ENCODE data around the gene OBSL1.

OBSL1 gene

DNA sequence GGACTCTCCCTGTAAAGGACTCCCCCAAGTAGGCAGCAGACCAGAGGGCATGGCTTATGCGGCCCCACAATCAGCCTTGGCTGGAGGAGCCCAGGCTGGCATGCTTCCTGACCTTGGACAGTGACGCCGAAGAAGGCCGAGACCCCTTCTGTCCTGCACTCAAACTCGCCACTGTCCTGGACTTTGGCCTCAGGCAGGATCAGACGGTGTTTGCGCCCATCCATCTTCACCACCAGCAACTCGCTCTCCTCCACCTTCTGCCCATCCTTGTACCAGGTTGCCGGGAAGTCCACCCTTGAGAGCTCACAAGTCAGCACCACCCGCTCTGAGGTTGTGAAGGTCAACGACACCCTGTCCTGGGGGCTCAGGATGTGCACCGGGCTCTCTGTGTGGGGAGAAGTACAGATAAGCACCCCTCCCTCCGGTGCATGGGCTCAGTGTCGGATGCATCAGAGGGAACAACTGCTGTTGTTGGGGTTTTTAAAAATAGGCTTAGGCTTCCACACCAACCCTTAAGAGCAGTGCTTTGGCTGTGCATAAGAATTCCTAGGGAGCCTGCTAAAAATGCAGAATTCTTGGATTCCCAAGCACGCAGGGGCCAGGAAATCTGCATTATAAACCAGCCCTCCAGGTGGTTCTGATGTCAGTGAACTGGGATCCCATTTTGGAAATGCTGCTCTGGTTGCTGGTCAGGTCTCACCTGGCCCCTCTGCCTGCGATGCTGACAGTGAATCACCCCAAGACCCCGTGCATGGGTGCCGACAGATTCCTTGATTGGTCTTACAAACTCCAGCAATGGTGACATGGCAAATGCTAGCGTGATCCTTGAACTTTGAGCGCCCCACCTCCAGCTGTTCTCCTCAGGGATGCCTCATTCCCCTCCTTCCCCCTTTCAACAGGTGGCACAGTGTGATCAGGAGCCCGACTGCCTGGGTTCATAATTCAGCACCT, 5.9 kb downstream of the OBSL1 start:
- H3K9me3 ChIP-seq, result no peaks in the 10 kb centered on the region
- TF ChIP-seq, protein P1, sequence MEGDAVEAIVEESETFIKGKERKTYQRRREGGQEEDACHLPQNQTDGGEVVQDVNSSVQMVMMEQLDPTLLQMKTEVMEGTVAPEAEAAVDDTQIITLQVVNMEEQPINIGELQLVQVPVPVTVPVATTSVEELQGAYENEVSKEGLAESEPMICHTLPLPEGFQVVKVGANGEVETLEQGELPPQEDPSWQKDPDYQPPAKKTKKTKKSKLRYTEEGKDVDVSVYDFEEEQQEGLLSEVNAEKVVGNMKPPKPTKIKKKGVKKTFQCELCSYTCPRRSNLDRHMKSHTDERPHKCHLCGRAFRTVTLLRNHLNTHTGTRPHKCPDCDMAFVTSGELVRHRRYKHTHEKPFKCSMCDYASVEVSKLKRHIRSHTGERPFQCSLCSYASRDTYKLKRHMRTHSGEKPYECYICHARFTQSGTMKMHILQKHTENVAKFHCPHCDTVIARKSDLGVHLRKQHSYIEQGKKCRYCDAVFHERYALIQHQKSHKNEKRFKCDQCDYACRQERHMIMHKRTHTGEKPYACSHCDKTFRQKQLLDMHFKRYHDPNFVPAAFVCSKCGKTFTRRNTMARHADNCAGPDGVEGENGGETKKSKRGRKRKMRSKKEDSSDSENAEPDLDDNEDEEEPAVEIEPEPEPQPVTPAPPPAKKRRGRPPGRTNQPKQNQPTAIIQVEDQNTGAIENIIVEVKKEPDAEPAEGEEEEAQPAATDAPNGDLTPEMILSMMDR (IDR thresholded peaks at IDR 0.05; ENCODE audit: low read depth, low read length), result no peak
- H3K4me1 ChIP-seq, result peaks cover 16% of the 10 kb centered on the region; the same call in 1 of the 2 replicates
- H3K4me3 ChIP-seq (ENCODE audit: low read depth, low read length), result no peak overlapping the region
- H3K27me3 ChIP-seq, result no peaks in the 10 kb centered on the region
- DNase-seq, result no peak
- peaks cover 50% of the 10 kb centered on the region for H3K36me3 ChIP-seq

DNA sequence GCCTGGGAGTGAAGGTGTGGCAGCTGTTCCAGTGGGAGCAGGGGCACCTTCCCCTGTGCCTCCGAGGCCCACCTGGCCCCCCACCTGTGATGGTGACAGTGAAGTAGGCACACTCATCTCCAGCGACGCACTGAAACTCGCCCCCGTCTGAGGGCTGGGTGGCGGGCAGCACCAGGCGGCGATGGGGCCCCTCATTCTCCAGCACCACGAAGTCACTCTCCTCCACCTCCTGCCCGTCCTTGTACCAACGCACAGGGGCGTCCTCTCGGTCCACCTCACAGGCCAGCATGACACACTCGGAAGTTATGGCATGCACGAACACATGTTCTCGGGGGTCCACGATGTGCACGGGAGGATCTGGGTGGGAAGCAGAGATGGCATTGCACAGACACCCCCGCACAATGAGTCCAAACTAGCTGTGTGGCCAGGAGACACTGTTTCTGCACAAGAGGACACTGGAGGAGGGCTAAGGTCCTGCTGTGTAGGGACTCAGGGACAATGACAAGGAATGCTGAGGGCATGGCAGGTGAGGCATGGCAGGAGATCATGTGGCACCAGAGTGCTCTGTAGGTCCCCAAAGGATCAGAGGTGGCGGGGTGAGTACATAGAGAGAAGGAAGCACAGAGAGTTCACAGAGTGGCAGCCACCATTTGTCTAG, 7.9 kb downstream of the OBSL1 start:
- TF ChIP-seq, protein P1 (IDR thresholded peaks at IDR 0.05; ENCODE audit: low read depth, low read length), result no peak
- Histone ChIP-seq H3K27me3 (no peaks in the 10 kb centered on the region), H3K9me3 (no peaks in the 10 kb centered on the region), H3K4me3 (ENCODE audit: low read depth, low read length) (no peak overlapping the region), H3K4me1 (peaks cover 10% of the 10 kb centered on the region; the same call in 1 of the 2 replicates), H3K36me3 (peaks cover 43% of the 10 kb centered on the region)
- DNase-seq, result no peak

- DNase-seq, result no peak
- Histone ChIP-seq H3K27me3 (no peaks in the 10 kb centered on the region), H3K4me3 (ENCODE audit: low read depth, low read length) (no peak overlapping the region), H3K4me1 (peaks cover 10% of the 10 kb centered on the region; the same call in 1 of the 2 replicates), H3K36me3 (peaks cover 37% of the 10 kb centered on the region), H3K9me3 (no peaks in the 10 kb centered on the region)
- TF ChIP-seq, protein P1 (IDR thresholded peaks at IDR 0.05; ENCODE audit: low read depth, low read length), result no peak
These were observed 9.0 kb downstream of the OBSL1 start for GRCh38 chr2:219562049-219563020.

- TF ChIP-seq, protein P1 (IDR thresholded peaks at IDR 0.05; ENCODE audit: low read depth, low read length), result no peak
- peak; percentile 49 for DNase-seq
- no peaks in the 10 kb centered on the region for H3K9me3 ChIP-seq
- H3K36me3 ChIP-seq, result peaks cover 32% of the 10 kb centered on the region
- no peak overlapping the region for H3K4me3 ChIP-seq (ENCODE audit: low read depth, low read length)
- H3K4me1 ChIP-seq, result peaks cover 10% of the 10 kb centered on the region; the same call in 1 of the 2 replicates
- no peaks in the 10 kb centered on the region for H3K27me3 ChIP-seq
These were observed 9.9 kb downstream of the OBSL1 start for GRCh38 chr2:219561179-219562048.

DNA sequence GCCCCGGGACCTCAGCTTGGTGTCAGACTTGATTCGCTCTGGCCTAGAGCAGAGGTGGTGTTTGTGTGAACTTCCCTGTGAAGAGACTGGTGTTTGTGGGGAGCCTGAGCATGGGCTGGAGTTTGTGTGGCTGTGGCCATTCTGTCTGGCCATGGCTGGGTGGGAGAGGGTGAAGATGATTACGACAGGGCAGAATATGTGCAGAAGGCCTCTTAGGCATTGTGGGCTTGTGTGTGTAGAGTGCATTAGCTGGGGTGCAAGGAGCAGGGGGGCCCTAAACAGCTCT, 10.5 kb downstream of the OBSL1 start:
- Histone ChIP-seq H3K27me3 (no peaks in the 10 kb centered on the region), H3K36me3 (peaks cover 32% of the 10 kb centered on the region), H3K4me1 (peaks cover 10% of the 10 kb centered on the region; the same call in 1 of the 2 replicates), H3K4me3 (ENCODE audit: low read depth, low read length) (no peak overlapping the region), H3K9me3 (no peaks in the 10 kb centered on the region)
- TF ChIP-seq, protein P1 (IDR thresholded peaks at IDR 0.05; ENCODE audit: low read depth, low read length), result no peak; the same call in 1 of the 2 replicates
- no peak for DNase-seq
